Measurements from ENCODE around the gene ITPK1.

The ITPK1 gene

GRCh38 chr14:93011141-93011529, 104.6 kb downstream of the ITPK1 start:
- no peak for TF ChIP-seq SPI1 (IDR thresholded peaks at IDR 0.05; ENCODE audit: low read depth, low read length)
- FAIRE-seq, result peak; percentile 48
- no peak for DNase-seq (ENCODE audit: insufficient read length, low spot score)

GRCh38 chr14:93010522-93011140, 105.1 kb downstream of the ITPK1 start:
- FAIRE-seq, result no peak
- TF ChIP-seq POU2F2 (IDR thresholded peaks at IDR 0.05; ENCODE audit: low read depth, low read length) (no peak), SPI1 (IDR thresholded peaks at IDR 0.05; ENCODE audit: low read depth, low read length) (no peak), TAF1 (IDR thresholded peaks at IDR 0.05; ENCODE audit: low read depth, low read length) (no peak), PAX5 (IDR thresholded peaks at IDR 0.05; ENCODE audit: insufficient read depth, low read length, severe bottlenecking) (no peak), POLR2AphosphoS5 (IDR thresholded peaks at IDR 0.05; ENCODE audit: low read depth, low read length) (no peak), POLR2A (IDR thresholded peaks at IDR 0.05; ENCODE audit: low read depth, low read length) (no peak)
- DNase-seq (ENCODE audit: insufficient read length, low spot score), result no peak

DNA sequence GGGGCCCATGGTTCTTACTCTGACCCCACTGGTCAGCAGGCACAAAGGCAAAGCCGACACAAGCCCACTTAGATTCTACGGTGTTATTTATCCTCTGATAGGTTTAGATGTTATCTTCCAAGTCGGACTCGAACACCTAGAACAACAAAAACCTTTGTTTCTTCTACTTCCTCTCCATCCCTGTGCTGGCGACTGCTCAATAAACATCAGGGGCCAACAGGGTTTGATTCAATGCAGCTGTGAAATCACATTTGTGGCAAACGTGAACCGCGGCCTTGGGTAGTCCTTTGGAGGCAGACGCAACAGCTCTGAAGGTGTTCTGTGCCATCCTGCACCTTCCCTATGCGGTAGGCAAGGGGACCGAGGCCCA, 105.6 kb downstream of the ITPK1 start:
- no peak for FAIRE-seq
- DNase-seq (ENCODE audit: insufficient read length, low spot score), result no peak
- TF ChIP-seq SPI1 (IDR thresholded peaks at IDR 0.05; ENCODE audit: low read depth, low read length) (no peak), PAX5 (IDR thresholded peaks at IDR 0.05; ENCODE audit: insufficient read depth, low read length, severe bottlenecking) (no peak), POLR2A (IDR thresholded peaks at IDR 0.05; ENCODE audit: low read depth, low read length) (no peak), POLR2AphosphoS5 (IDR thresholded peaks at IDR 0.05; ENCODE audit: low read depth, low read length) (no peak), POU2F2 (IDR thresholded peaks at IDR 0.05; ENCODE audit: low read depth, low read length) (no peak), TAF1 (IDR thresholded peaks at IDR 0.05; ENCODE audit: low read depth, low read length) (no peak)

DNA sequence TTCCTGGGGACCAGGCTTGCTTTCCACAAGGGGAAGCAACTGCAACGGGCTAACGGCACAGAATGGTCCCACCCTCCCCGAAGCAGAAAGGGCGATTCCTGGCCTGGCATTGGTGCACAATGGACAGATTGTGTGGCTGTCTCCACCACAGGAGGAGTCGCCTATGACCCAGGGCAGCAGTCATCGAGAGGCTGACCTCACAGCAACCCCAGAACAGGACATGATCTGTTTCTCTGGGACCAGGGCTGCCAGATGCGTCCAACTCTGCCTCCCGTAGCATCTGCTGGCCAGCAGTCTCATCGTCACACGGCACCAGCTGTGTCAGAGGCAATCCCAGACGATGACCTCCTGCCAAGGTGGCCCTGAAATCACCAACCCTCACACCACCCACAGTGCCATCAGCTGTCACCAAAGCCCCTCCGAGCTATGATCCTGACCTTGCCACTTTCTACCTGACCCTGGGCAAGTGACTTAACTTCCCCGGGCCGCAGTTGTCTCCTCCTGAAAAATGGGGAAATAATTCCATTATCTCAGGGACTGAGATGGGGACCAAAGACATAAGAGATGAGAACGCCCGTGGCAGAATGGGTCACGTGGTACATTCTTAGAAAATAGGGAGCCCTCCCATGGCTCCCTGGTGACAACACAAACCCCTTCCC, 106.1 kb downstream of the ITPK1 start:
- no peak for DNase-seq (ENCODE audit: insufficient read length, low spot score)
- TF ChIP-seq POLR2A (IDR thresholded peaks at IDR 0.05; ENCODE audit: low read depth, low read length), result no peak
- no peak for TF ChIP-seq POU2F2 (IDR thresholded peaks at IDR 0.05; ENCODE audit: low read depth, low read length)
- TF ChIP-seq SPI1 (IDR thresholded peaks at IDR 0.05; ENCODE audit: low read depth, low read length), result no peak
- TF ChIP-seq TAF1 (IDR thresholded peaks at IDR 0.05; ENCODE audit: low read depth, low read length), result no peak
- TF ChIP-seq PAX5 (IDR thresholded peaks at IDR 0.05; ENCODE audit: insufficient read depth, low read length, severe bottlenecking), result no peak
- TF ChIP-seq POLR2AphosphoS5 (IDR thresholded peaks at IDR 0.05; ENCODE audit: low read depth, low read length), result no peak
- FAIRE-seq, result no peak

DNA sequence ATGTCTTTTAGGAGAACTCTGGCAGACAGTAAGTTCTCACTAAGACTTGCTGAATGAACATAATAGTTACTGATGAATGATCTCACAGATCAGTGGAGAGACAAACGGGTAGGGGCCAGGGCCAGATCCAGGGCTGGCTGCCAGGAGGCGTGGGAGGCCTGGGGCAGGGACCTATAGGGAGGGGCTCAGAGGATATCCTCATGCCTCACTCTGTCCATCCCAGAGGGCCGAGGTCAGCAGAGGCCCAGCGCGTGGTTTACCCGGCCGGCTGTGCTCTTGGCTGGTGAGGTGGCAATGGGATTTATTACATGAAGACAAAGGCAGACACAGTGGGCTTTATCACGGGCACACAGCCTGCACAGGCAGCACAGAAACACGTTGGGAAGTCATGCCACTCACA, 107.3 kb downstream of the ITPK1 start:
- FAIRE-seq (no peak), DNase-seq (ENCODE audit: insufficient read length, low spot score) (no peak)
- no peak for TF ChIP-seq POU2F2 (IDR thresholded peaks at IDR 0.05; ENCODE audit: low read depth, low read length)
- TF ChIP-seq POLR2A (IDR thresholded peaks at IDR 0.05; ENCODE audit: low read depth, low read length), result no peak
- TF ChIP-seq TAF1 (IDR thresholded peaks at IDR 0.05; ENCODE audit: low read depth, low read length), result no peak

GRCh38 chr14:93007225-93007997, 108.3 kb downstream of the ITPK1 start:
- peak; percentile 43 for DNase-seq (ENCODE audit: insufficient read length, low spot score)
- peak; percentile 31 for FAIRE-seq
- TF ChIP-seq POLR2AphosphoS5 (IDR thresholded peaks at IDR 0.05; ENCODE audit: low read depth, low read length) (no peak), TAF1 (IDR thresholded peaks at IDR 0.05; ENCODE audit: low read depth, low read length) (no peak), POLR2A (IDR thresholded peaks at IDR 0.05; ENCODE audit: low read depth, low read length) (no peak), POU2F2 (IDR thresholded peaks at IDR 0.05; ENCODE audit: low read depth, low read length) (no peak), SPI1 (IDR thresholded peaks at IDR 0.05; ENCODE audit: low read depth, low read length) (no peak), PAX5 (IDR thresholded peaks at IDR 0.05; ENCODE audit: insufficient read depth, low read length, severe bottlenecking) (no peak)

DNA sequence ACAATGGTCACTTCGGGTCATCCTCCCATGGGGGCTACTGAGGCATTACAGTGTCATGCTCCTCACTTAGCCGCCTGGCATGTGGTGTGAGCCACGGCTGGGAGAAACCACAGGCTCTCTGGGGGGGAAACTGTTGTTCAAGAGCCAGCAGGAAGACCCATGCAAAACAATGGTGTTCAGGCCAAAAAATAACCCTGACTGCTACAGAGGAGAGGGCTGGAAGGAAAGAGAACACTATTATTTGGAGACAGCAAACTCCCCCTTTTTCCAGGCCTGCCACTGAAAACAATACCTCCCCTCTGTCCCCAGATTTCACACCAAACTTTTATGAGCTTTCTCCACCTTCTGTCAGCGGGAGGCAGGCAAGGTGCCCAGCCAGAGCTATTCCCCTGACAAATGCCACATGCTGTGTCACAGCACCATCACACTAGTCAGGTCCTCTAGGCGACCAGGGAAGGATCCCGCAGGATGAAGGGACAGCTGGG, 109.1 kb downstream of the ITPK1 start:
- TF ChIP-seq POLR2AphosphoS5 (IDR thresholded peaks at IDR 0.05; ENCODE audit: low read depth, low read length) (no peak), POLR2A (IDR thresholded peaks at IDR 0.05; ENCODE audit: low read depth, low read length) (no peak), TAF1 (IDR thresholded peaks at IDR 0.05; ENCODE audit: low read depth, low read length) (no peak), POU2F2 (IDR thresholded peaks at IDR 0.05; ENCODE audit: low read depth, low read length) (no peak), PAX5 (IDR thresholded peaks at IDR 0.05; ENCODE audit: insufficient read depth, low read length, severe bottlenecking) (no peak), SPI1 (IDR thresholded peaks at IDR 0.05; ENCODE audit: low read depth, low read length) (no peak)
- FAIRE-seq, result no peak

DNA sequence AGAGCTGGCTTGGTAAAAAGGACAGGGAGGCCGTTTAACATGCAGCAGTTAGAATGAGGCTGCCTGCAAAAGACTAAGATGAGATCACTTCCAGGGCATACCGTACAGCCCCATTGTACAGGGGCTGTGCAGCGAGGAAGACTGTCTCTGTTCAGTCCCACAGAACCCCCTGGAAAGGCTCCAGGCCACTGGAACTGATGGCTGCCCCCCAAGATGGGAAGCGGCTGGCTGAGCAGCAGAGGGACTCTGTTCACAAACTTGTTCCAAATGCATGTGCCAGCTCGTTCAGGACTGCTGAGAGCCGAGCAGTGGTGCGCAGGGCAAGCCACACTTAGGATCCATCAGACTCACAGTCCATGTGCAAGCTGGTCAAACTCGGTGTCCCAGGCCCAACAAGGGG, 109.9 kb downstream of the ITPK1 start:
- FAIRE-seq (no peak), DNase-seq (ENCODE audit: insufficient read length, low spot score) (no peak)
- no peak for TF ChIP-seq POLR2A (IDR thresholded peaks at IDR 0.05; ENCODE audit: low read depth, low read length)
- TF ChIP-seq POU2F2 (IDR thresholded peaks at IDR 0.05; ENCODE audit: low read depth, low read length), result no peak
- no peak for TF ChIP-seq TAF1 (IDR thresholded peaks at IDR 0.05; ENCODE audit: low read depth, low read length)
- TF ChIP-seq POLR2AphosphoS5 (IDR thresholded peaks at IDR 0.05; ENCODE audit: low read depth, low read length), result no peak
- TF ChIP-seq SPI1 (IDR thresholded peaks at IDR 0.05; ENCODE audit: low read depth, low read length), result no peak
- no peak for TF ChIP-seq PAX5 (IDR thresholded peaks at IDR 0.05; ENCODE audit: insufficient read depth, low read length, severe bottlenecking)

More for the DNA sequence above, 109.1 kb downstream of the ITPK1 start:
- no peak for DNase-seq (ENCODE audit: insufficient read length, low spot score)

- no peak for TF ChIP-seq POLR2A (IDR thresholded peaks at IDR 0.05; ENCODE audit: low read depth, low read length)
- no peak for TF ChIP-seq PAX5 (IDR thresholded peaks at IDR 0.05; ENCODE audit: insufficient read depth, low read length, severe bottlenecking)
- no peak for TF ChIP-seq TAF1 (IDR thresholded peaks at IDR 0.05; ENCODE audit: low read depth, low read length)
- no peak for TF ChIP-seq POU2F2 (IDR thresholded peaks at IDR 0.05; ENCODE audit: low read depth, low read length)
- TF ChIP-seq POLR2AphosphoS5 (IDR thresholded peaks at IDR 0.05; ENCODE audit: low read depth, low read length), result no peak
- TF ChIP-seq SPI1 (IDR thresholded peaks at IDR 0.05; ENCODE audit: low read depth, low read length), result no peak
- DNase-seq (ENCODE audit: insufficient read length, low spot score), result no peak
- FAIRE-seq, result no peak
Measured at GRCh38 chr14:93005135-93005813, 110.5 kb downstream of the ITPK1 start.
